Measurements from ENCODE around the gene DCLK3. TPM values are rescaled to one million over a fixed set of nuclear protein-coding genes. Genes with fewer than 3 reads are reported as not detected.

The DCLK3 gene
- total RNA-seq, 1 donor from 2014 or later = not detected

DNA sequence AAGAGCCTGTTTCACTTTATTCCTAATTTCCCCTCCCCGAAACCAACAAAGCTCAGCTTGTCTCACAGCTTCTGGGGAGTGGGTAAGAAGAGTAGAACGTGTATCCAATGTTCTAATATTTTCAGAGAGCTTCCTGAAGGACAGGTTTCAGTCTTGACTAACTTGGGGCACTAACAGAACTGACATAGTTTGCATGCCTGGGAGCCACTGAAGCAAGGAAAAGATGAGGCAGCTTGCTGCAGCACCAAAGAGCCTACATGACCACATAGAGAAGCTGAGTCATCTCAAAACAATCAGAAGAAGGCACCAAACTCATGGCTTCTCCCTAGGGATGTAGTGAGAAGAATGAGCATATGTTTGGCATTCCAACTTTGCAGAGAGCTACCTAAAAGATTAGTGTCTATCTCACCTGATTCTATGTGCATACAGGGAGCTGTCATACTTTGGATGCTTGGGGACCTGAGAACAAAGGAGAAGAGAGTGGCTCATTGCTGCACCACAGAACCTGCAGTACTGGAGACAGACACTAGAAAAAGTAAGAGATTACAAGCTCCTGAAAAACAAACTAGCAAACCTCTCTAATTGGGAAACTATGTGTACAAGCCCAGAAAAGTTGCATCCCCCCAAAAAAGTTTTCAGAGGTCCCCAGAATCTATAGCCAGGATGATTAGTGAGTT lies 86.9 kb downstream of the DCLK3 start:
- DNase-seq (ENCODE audit: low read depth in 2 of 2) = no peak

DNA sequence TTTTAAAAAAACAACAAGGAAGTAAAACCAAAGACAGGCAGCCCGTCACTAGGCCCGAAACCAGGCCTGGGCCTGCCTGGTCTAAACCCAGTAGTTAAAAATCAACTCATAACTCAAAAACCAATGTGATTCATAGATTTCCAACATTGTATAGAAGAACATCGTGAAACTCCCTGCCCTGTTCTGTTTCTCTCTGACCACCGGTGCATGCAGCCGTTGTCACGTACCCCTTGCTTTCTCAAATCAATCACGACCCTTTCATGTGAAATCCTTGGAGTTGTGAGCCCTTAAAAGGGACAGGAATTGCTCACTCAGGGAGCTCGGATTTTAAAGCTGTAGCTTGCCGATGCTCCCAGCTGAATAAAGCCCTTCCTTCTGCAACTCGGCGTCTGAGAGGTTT lies 89.5 kb downstream of the DCLK3 start:
- DNase-seq (ENCODE audit: low read depth in 2 of 2) = no peak

DNA sequence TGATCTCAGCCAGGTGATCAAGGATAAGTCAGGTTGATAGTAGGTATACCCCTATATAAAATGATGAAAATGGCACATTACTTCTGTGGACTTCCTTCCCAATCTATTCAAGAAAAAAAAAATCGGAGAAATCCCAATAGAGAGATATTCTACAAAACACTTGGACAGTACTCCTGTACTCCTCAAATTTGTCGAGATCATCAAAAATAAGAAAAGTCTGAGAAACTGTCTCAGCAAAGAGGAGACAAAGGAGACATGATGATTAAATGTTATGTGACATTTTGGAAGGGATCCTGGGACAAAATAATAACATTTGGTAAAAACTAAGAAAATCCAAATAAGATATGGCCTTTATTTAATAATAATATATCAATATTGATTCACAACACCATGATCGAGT lies 94.6 kb downstream of the DCLK3 start:
- DNase-seq (ENCODE audit: low read depth in 2 of 2) = no peak

- DNase-seq (ENCODE audit: low read depth in 2 of 2) = no peak
Observed at GRCh38 chr3:36666166-36666565, 98.2 kb downstream of the DCLK3 start.

GRCh38 chr3:36663666-36664291 lies 100.6 kb downstream of the DCLK3 start:
- no peak for DNase-seq (ENCODE audit: low read depth in 2 of 2)

GRCh38 chr3:36662626-36663025 lies 101.7 kb downstream of the DCLK3 start:
- no peak for DNase-seq (ENCODE audit: low read depth in 2 of 2)

Other genes with a start within 250 kb of the DCLK3 start
- gene TRANK1, start 180.5 kb upstream of the DCLK3 start, total RNA-seq = 4.0 and 6.1 TPM in 2 replicates
- gene EPM2AIP1, start 228.6 kb upstream of the DCLK3 start, total RNA-seq = 7.4 and 11.1 TPM in 2 replicates
- 29.4 and 31.8 TPM in 2 replicates for gene MLH1, start 229.0 kb upstream of the DCLK3 start, total RNA-seq